Stimulated activated effector memory CD8-positive, alpha-beta T cell treated with anti-CD3 and anti-CD28 coated beads, Interleukin-12 subunit alpha, Interleukin-12 subunit beta, amount 100 ng/mL, for 72 hours (primary cell): ENCODE results near the gene ST3GAL4.
"Not testable (repeated sequence)": the region's sequence is repeated elsewhere in the genome, so short reads cannot be mapped to it uniquely, and the experiment has no call there.

Experiments
- ATAC-seq: fragments of 150-1000 bp; cut with Tn5 transposase; 2 replicates; pipeline ENCODE4 v1.10.0; 2021
- DNase-seq, 2 donors: peaks; one replicate each; pipeline ENCODE4 v3.0.0; 2021 to 2022; ENCODE audit warnings: low spot score in 2 of 2
- H3K27ac Mint-ChIP-seq: one replicate; pipeline ENCODE4 v1.8.0; 2022; ENCODE audit warnings: mild to moderate bottlenecking, mixed read lengths
- H3K36me3 Mint-ChIP-seq: one replicate; pipeline ENCODE4 v1.8.0; 2022; ENCODE audit warnings: mild to moderate bottlenecking, mixed read lengths
- H3K4me1 Mint-ChIP-seq: one replicate; pipeline ENCODE4 v1.8.0; 2022; ENCODE audit warnings: mixed read lengths
- H3K4me3 Mint-ChIP-seq: one replicate; pipeline ENCODE4 v1.8.0; 2022; ENCODE audit warnings: mild to moderate bottlenecking, mixed read lengths
- H3K9me3 Mint-ChIP-seq: one replicate; pipeline ENCODE4 v1.8.0; 2022; ENCODE audit warnings: mixed read lengths

The ST3GAL4 gene

GRCh38 chr11:126338346-126339055 is 17.0 kb upstream of the ST3GAL4 start:
- ATAC-seq (no peak), DNase-seq (no peak)
- Mint-ChIP-seq H3K4me1 (peaks cover 39% of the 10 kb centered on the region), H3K36me3 (peaks cover 64% of the 10 kb centered on the region), H3K9me3 (no peaks in the 10 kb centered on the region), H3K27ac (peak overlapping the region; percentile 40), H3K4me3 (no peak overlapping the region)

GRCh38 chr11:126339073-126339862 is 16.2 kb upstream of the ST3GAL4 start:
- Mint-ChIP-seq H3K4me1 (peaks cover 33% of the 10 kb centered on the region), H3K4me3 (no peak overlapping the region), H3K27ac (peak overlapping the region; percentile 40), H3K36me3 (peaks cover 65% of the 10 kb centered on the region), H3K9me3 (no peaks in the 10 kb centered on the region)
- ATAC-seq, result no peak
- no peak for DNase-seq

- Mint-ChIP-seq H3K4me3 (no peak overlapping the region), H3K9me3 (no peaks in the 10 kb centered on the region), H3K36me3 (peaks cover 67% of the 10 kb centered on the region), H3K4me1 (peaks cover 28% of the 10 kb centered on the region), H3K27ac (peak overlapping the region; percentile 40)
- no peak for ATAC-seq
- DNase-seq, result no peak
Measured at GRCh38 chr11:126339863-126340434, 15.5 kb upstream of the ST3GAL4 start.

- Mint-ChIP-seq H3K9me3 (no peaks in the 10 kb centered on the region), H3K27ac (peak overlapping the region; percentile 43), H3K4me1 (peaks cover 26% of the 10 kb centered on the region), H3K36me3 (peaks cover 69% of the 10 kb centered on the region), H3K4me3 (no peak overlapping the region)
- ATAC-seq (no peak), DNase-seq (no peak)
Measured at GRCh38 chr11:126340960-126341606, 14.4 kb upstream of the ST3GAL4 start.

- peaks cover 28% of the 10 kb centered on the region for H3K4me1 Mint-ChIP-seq
- H3K27ac Mint-ChIP-seq, result peak overlapping the region; percentile 43
- DNase-seq, result no peak
- H3K4me3 Mint-ChIP-seq, result no peak overlapping the region
- peaks cover 72% of the 10 kb centered on the region for H3K36me3 Mint-ChIP-seq
- no peaks in the 10 kb centered on the region for H3K9me3 Mint-ChIP-seq
- ATAC-seq, result no peak
Measured at GRCh38 chr11:126341760-126342161, 13.7 kb upstream of the ST3GAL4 start.

- Mint-ChIP-seq H3K4me3 (no peak overlapping the region), H3K27ac (peak overlapping the region; percentile 43), H3K4me1 (peaks cover 29% of the 10 kb centered on the region), H3K36me3 (peaks cover 85% of the 10 kb centered on the region), H3K9me3 (no peaks in the 10 kb centered on the region)
- DNase-seq, result no peak
- ATAC-seq, result no peak
Measured at GRCh38 chr11:126343051-126343450, 12.4 kb upstream of the ST3GAL4 start.

- H3K4me1 Mint-ChIP-seq, result peaks cover 42% of the 10 kb centered on the region
- no peaks in the 10 kb centered on the region for H3K9me3 Mint-ChIP-seq
- H3K4me3 Mint-ChIP-seq, result no peak overlapping the region
- no peak for ATAC-seq
- no peak for DNase-seq
- H3K36me3 Mint-ChIP-seq, result peaks cover 83% of the 10 kb centered on the region
- peak overlapping the region; percentile 90 for H3K27ac Mint-ChIP-seq
Measured at GRCh38 chr11:126344141-126345080, 11.1 kb upstream of the ST3GAL4 start.

- DNase-seq (no peak), ATAC-seq (no peak)
- H3K4me3 Mint-ChIP-seq, result no peak overlapping the region
- H3K4me1 Mint-ChIP-seq, result peaks cover 43% of the 10 kb centered on the region
- H3K9me3 Mint-ChIP-seq, result no peaks in the 10 kb centered on the region
- peak overlapping the region; percentile 90 for H3K27ac Mint-ChIP-seq
- peaks cover 80% of the 10 kb centered on the region for H3K36me3 Mint-ChIP-seq
Measured at GRCh38 chr11:126345283-126345682, 10.2 kb upstream of the ST3GAL4 start.

GRCh38 chr11:126345759-126346585 is 9.5 kb upstream of the ST3GAL4 start:
- Mint-ChIP-seq H3K9me3 (no peaks in the 10 kb centered on the region), H3K27ac (peak overlapping the region; percentile 90), H3K36me3 (peaks cover 80% of the 10 kb centered on the region), H3K4me3 (peak overlapping the region; percentile 30), H3K4me1 (peaks cover 48% of the 10 kb centered on the region)
- no peak for DNase-seq
- ATAC-seq, result peak; percentile 31

GRCh38 chr11:126346586-126346940 is 8.9 kb upstream of the ST3GAL4 start:
- H3K36me3 Mint-ChIP-seq, result peaks cover 80% of the 10 kb centered on the region
- no peak for ATAC-seq
- H3K9me3 Mint-ChIP-seq, result no peaks in the 10 kb centered on the region
- no peak for DNase-seq
- peaks cover 46% of the 10 kb centered on the region for H3K4me1 Mint-ChIP-seq
- peak overlapping the region; percentile 30 for H3K4me3 Mint-ChIP-seq
- H3K27ac Mint-ChIP-seq, result peak overlapping the region; percentile 90

GRCh38 chr11:126346946-126347345 is 8.5 kb upstream of the ST3GAL4 start:
- H3K4me1 Mint-ChIP-seq, result peaks cover 42% of the 10 kb centered on the region
- peaks cover 80% of the 10 kb centered on the region for H3K36me3 Mint-ChIP-seq
- not testable (repeated sequence) for H3K9me3 Mint-ChIP-seq, ATAC-seq, H3K4me3 Mint-ChIP-seq, DNase-seq
- peak overlapping the region; percentile 90 for H3K27ac Mint-ChIP-seq

- DNase-seq (no peak), ATAC-seq (no peak)
- Mint-ChIP-seq H3K9me3 (no peaks in the 10 kb centered on the region), H3K4me1 (peaks cover 43% of the 10 kb centered on the region), H3K27ac (peak overlapping the region; percentile 86), H3K4me3 (no peak overlapping the region), H3K36me3 (peaks cover 76% of the 10 kb centered on the region)
Measured at GRCh38 chr11:126347751-126348668, 7.5 kb upstream of the ST3GAL4 start.
